ENCODE results near the gene SPATA31C1.
"Not testable (repeated sequence)": the region's sequence is repeated elsewhere in the genome, so short reads cannot be mapped to it uniquely, and the experiment has no call there.

The SPATA31C1 gene

DNA sequence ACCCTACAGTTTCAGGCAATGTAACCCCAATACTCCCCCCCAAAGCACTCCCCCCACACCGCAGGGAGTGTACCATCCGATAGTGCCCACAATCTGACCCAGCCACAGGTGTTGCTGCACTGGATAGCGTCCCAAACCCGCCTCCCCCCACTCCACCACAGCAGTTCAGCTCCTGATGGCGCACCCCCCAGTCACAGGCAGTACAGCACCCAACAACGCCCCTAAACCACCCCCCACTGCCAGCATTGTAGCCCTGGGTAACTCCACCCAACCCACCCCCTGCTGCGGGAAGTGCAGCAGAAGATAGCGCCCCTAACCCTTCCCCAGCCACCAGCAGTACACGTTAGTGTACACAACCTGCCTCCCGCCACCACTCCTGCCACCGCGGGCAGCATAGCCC is 20.6 kb downstream of the SPATA31C1 start:
- not testable (repeated sequence) for DNase-seq (ENCODE audit: low spot score)

DNA sequence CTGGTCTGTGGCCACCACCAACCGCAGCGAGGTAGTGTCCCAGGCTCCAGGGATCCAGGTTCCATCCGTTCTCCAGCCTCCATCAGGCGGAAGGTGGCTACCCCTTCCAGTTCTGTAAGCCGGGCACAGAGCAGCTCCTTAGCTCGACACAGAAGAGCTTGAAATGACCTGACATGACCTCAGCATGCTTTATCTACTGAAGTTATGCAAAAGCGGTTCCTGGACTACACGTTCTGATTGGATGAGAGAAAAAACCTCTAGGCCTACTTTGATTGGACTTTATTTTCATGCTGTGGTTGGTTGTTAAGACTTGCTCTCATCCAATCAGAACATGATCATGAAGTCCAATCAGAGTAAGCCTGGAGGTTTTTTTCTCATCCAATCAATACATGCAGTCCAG is 21.3 kb downstream of the SPATA31C1 start:
- not testable (repeated sequence) for DNase-seq (ENCODE audit: low spot score)

- DNase-seq (ENCODE audit: low spot score) = no peak
Observed at GRCh38 chr9:87944096-87944495, 26.3 kb downstream of the SPATA31C1 start.

GRCh38 chr9:87944682-87945081 is 26.9 kb downstream of the SPATA31C1 start:
- no peak for DNase-seq (ENCODE audit: low spot score)

GRCh38 chr9:87950296-87950695 is 32.5 kb downstream of the SPATA31C1 start:
- no peak for DNase-seq (ENCODE audit: low spot score)

DNA sequence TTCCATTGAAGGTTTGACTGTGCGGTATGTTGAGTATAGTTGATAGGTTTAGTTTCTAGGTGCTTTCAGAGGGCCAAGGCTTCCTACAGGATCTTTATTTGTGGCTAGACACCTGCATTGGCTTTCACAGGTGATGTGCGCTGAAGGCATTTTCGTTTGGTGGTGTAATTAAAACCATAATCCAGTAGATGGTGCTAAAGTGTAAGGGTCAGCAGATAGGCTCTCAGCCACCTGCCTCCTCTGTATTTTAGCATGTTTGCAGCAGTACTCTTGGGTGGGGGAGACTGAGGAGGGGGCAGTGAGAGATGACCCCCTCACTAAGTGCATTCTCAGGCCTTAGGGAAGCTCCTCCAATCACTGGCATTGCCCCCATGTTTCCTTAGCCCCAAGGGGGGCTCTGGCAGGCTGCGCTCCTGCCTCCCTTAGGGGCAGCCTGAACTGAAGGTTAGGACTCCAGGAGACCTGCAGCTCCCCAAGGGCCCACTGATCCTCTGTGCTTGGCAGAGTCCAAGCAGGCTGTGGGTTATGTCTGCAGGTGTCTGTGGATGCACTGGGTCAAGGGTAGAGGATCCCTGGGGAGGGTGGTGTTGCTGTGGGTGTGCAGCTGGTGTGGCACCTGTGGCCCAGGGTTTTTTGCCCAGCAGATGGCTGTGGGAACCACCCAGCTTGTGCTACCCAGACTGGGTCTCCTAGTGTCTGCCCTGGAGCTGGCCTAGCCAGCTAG is 33.2 kb downstream of the SPATA31C1 start:
- DNase-seq (ENCODE audit: low spot score) = peak; percentile 63

DNA sequence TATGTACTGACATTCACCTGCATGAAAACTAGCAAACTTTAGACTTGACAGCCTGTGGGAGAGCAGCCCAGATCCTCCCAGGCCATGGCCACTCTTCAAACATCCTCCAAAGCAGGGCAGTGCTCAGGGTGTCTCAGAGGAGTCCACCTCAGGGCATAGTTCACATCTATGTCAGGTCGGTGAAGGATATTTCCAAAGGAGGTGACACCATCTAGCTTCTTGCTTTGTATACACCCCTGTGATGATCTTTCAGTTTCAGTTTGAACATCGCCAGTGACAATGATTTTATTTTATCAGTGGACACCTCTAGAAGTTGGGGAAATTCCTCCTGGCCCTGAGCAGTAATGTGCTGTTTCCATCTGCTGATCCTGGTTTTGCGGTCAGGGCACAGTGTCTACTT is 36.5 kb downstream of the SPATA31C1 start:
- no peak for DNase-seq (ENCODE audit: low spot score)

DNA sequence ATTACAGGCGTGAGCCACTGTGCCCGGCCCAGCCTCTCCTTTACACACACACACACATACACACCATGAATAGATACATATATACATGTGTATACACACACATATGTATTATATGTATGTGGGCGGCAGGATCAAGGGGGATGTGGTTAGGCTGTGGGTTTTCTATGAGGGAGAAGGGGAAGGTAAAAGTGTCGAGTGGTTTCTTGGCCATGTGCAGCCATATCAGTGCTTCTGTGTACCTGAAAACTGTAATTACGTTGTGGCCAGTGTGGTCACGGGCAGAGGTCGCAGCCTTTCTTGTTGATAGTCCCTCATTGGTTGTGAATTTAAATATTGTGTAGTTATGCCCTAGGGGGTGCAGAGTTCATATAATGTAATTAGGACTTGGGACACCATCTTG is 40.1 kb downstream of the SPATA31C1 start:
- DNase-seq (ENCODE audit: low spot score) = no peak

DNA sequence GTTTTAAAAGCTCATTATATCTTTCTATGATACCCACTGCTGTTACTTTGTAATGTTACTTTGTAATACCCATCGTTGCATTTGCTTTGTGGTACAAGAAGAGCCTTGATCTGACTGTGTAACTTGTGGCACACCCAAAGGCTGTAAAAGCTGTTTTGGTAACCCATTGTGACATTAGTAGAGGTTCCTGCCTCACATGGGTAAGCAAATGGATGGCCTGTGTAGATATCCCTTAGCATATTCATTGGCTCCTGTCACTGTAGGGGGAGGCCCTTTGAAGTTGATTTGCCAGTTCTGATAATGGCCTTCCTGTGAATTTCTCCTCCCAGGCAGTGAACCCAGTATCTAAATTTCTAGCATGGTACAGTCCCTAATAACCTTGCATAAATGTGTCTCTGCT is 40.8 kb downstream of the SPATA31C1 start:
- no peak for DNase-seq (ENCODE audit: low spot score)

GRCh38 chr9:87959916-87960581 is 42.3 kb downstream of the SPATA31C1 start:
- DNase-seq (ENCODE audit: low spot score) = no peak

DNA sequence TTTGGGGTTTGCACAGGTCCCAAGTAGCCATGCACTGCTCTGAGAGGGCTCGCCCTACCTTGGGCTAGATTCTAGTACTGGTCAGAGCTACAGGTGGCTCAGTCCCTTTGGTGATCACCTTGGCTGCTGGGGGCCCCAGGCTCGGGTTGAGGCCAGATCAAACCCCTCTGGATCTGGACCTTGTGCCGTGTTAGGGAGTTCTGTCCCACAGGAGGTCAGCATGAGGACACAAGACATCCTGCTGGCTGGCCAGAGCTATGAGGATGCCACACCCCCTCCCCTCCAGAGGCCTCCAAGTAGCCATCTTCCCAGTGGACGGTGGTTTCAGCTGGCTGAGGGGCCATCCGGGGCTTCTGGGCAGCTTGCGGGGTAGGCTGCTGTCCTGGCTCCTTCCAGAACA is 46.0 kb downstream of the SPATA31C1 start:
- no peak for DNase-seq (ENCODE audit: low spot score)

DNA sequence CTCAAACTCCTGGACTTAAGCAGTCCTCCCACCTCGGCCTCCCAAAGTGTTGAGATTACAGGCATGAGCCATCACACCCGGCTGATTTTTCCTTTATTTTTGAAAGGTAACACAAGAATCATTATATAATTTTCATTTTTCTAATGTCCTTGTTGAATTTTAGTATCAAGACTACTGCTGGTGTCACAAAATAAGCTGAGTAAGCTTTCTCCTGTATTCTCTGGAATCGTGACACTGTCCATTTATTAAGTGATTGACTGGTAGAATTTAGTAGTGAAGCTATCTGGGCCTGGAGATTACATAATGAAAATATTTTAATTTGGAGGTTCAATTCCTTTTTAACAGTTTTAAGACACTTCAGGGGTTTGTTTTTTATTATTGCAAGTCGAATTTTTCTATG is 47.1 kb downstream of the SPATA31C1 start:
- DNase-seq (ENCODE audit: low spot score) = no peak

GRCh38 chr9:87968155-87968554 is 50.4 kb downstream of the SPATA31C1 start:
- no peak for DNase-seq (ENCODE audit: low spot score)

DNA sequence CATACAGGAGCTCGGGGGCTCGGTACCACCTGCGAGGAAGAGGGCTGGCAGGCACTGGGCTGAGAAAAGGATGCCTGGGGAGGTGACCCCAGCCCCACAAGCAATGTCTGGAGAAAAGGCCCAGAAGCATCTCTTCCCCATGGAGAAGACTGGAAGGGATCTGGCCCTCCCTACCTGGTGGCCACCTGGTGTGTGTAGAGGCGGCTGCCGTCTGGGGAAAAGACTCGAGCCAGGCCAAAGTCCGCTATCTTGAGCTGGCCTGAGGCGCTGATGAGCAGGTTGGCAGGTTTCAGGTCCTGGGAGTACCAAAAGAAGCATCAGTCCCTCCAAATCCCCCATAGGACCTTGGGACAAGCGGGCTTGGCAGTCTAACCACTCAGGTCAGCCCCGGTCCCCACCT is 52.8 kb downstream of the SPATA31C1 start:
- no peak for DNase-seq (ENCODE audit: low spot score)

- DNase-seq (ENCODE audit: low spot score) = no peak
Observed at GRCh38 chr9:87973122-87973521, 55.4 kb downstream of the SPATA31C1 start.
